Activated CD4-positive, alpha-beta T cell treated with anti-CD3 and anti-CD28 coated beads, Interleukin-2, amount 50 U/mL, for 16 hours (primary cell): ENCODE measurements around the gene RCOR1.
"Not testable (repeated sequence)": the region's sequence is repeated elsewhere in the genome, so short reads cannot be mapped to it uniquely, and the experiment has no call there.

ENCODE experiments used
- DNase-seq: peaks from one replicate; pipeline ENCODE4 v3.0.0-alpha.2; 2020

Gene RCOR1

DNA sequence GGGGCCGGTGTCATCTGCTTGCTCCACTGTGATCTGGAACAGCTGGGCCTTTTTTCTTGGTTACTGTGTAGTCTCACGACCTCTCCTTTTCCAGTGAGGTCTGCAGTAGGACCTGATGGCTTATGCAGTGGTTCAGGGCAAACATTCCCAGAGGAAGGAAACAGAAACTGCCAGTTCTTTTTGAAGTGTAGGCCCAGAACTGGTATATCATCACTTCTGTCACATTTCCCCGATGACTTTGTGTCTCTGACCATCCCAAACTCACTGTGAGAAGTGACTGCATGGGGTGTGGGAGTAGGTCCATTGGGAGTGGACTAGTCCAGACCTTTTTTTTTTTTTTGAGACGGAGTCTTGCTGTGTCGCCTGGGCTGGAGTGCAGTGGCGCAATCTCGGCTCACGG is 38.4 kb downstream of the RCOR1 start:
- DNase-seq, result no peak

- DNase-seq, result peak; percentile 77
Measured at GRCh38 chr14:102633906-102634595, 41.6 kb downstream of the RCOR1 start.

GRCh38 chr14:102639611-102640010 is 47.2 kb downstream of the RCOR1 start:
- not testable (repeated sequence) for DNase-seq

GRCh38 chr14:102644523-102644922 is 52.1 kb downstream of the RCOR1 start:
- DNase-seq, result no peak

DNA sequence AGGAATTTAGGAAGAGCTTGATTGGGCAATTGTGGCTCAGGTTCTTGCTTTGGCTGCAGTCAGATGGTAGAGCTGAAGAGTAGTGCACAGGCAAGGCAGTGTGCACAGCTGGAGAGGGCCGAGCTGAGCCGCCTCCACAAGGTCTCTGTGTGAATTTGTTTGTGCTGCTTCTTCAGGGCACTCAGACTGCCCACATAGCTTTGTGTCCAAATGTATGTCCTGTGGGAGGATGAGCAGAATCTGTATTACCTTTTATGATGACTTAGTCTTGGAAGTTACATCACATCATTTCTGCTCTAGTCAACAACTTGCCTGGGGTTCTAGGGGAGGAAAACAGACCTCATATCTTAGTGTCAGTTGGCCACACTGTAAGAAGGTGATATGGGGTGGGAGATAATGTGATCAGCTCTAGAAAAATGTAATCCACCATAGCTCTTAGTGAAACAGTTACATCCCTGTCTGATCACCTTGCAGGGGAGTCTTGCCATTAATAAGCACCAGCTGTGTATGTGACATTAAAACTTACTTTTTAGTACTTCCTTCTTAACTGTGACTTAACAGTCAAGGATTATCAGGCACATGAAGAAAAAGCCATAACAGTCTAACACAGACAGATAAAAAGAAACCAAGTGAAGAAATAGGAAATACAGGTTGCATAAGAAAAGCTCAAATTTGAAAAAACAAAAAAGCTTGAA is 53.4 kb downstream of the RCOR1 start:
- DNase-seq, result peak; percentile 12

DNA sequence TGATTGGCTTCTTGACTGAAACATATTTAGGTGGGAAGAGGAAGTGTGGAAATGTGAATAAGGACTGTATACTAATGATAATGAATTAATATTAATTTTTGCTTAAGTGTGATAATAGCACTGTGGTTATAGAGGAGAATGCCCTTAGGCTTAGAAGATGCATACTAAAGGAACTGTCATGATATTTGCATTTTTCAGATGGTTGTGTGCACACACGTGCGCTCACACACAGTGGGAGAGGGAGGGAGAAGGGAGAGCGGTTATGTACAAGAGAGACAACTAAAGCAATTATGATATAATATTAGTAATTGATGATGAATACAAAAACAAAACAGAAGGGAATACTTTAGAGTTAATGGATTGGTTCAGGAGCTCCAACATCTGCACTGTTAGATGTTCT is 54.2 kb downstream of the RCOR1 start:
- no peak for DNase-seq

GRCh38 chr14:102652194-102652593 is 59.7 kb downstream of the RCOR1 start:
- no peak for DNase-seq

DNA sequence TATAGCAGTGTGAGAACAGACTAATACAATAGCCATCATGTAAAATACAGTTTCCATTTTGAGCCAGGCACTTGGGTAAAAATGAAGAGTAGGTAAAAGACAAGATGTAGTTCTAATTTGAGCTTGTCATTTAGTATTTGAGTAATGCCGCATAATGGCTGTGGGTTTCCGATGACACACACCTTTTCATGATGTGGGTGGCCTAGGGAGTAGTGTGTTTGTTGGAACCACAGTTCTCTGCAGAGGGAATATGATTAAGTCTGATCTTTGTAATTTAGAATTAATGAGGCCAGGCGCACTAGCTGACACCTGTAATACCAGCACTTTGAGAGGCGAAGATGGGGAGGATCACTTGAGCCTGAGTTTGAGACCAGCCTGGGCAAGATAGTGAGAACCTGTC is 61.8 kb downstream of the RCOR1 start:
- peak; percentile 9 for DNase-seq

DNA sequence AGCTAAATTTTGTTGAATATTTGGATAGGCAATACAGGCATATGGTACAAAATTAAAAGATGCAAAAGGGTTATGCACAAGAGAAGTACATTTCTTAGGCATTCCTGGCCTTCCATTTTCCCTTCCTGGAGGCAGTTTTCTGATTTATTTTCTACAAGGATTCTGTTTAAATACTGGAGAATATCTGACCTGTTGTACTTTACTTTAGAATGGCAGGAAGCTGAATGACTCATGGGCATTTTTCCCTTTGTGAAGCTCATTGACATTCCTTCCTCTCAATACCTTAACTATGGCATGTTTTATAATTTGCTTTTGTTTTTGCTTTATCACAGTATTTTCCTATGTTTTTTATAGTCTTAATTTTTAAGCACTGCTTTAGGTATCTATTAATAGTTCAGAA is 62.7 kb downstream of the RCOR1 start:
- no peak for DNase-seq

GRCh38 chr14:102659797-102660196 is 67.3 kb downstream of the RCOR1 start:
- no peak for DNase-seq

GRCh38 chr14:102661614-102662013 is 69.2 kb downstream of the RCOR1 start:
- no peak for DNase-seq

DNA sequence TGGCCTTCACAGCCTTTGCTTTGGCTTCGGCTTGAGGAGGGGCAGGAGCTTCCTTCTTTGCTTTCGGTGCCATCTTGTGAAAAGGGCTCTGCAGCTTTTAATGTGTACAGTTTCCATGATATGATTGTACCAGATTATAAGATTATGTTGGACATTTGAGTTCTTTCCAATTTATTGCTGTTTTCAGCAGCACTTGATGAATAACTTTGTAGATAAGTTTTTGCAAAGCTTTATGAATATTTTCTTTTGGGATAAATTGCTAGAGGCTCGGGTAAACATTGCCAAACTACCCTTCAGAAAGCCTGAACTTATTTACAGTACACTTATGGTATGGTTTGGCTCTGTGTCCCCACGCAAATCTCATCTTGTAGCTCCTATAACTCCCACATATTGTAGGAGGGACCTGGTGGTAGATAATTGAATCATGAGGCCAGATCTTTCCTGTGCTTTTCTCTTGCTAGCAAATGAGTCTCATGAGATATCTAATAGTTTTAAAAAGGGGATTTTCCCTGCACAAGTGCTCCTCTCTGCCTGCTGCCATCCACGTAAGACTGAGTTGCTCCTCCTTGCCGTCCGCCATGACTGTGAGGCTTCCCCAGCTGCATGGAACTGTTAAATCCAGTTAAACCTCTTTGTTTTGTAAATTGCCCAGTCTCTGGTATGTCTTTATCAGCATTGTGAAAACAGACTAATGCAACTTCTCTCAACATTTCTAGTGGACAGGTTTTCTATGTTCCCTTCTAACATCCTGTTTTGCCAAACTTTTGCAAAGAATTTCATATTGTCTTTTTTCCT is 70.4 kb downstream of the RCOR1 start:
- DNase-seq, result no peak

DNA sequence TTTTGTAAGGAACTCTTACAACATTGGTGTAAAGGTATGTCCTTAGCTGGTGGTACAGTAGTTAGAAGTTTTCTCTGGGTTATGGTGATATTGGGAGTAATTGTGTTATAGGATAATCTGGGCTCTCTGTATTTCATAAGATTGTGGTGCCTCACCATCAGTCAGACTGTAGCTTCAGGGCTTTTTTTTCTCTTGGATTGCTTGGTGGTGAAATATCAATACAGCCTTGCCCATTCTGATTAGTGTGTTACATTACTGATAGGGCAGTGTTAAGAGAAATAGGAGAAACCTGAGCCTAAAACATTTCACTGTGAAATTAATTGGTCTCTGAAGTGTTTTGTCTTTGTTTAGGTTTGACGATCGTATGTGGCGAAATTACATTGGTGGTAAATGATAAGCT is 71.0 kb downstream of the RCOR1 start:
- no peak for DNase-seq

DNA sequence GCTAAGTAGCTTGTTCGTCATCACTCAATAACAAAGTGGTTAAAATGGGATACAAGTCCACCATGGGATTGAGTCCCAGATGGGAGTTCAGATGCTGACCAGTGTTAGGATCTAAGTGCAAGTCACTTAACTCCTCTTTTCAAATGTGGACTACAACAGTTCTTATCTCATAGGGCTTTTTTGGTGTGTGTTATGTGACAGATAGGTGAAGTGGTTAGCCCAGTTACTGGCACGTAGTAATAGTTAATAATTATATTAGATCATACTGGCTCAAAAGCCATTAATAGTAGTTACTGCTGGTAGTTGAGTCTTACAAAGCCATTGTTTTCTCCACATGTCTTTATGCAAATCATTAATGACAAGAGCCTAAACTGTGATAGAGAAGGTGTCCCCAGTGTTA is 73.2 kb downstream of the RCOR1 start:
- no peak for DNase-seq

- DNase-seq, result no peak
Measured at GRCh38 chr14:102666635-102667034, 74.2 kb downstream of the RCOR1 start.

GRCh38 chr14:102667703-102668102 is 75.3 kb downstream of the RCOR1 start:
- DNase-seq, result no peak

GRCh38 chr14:102668291-102668873 is 75.9 kb downstream of the RCOR1 start:
- DNase-seq, result no peak

GRCh38 chr14:102671410-102671809 is 79.0 kb downstream of the RCOR1 start:
- DNase-seq, result no peak

DNA sequence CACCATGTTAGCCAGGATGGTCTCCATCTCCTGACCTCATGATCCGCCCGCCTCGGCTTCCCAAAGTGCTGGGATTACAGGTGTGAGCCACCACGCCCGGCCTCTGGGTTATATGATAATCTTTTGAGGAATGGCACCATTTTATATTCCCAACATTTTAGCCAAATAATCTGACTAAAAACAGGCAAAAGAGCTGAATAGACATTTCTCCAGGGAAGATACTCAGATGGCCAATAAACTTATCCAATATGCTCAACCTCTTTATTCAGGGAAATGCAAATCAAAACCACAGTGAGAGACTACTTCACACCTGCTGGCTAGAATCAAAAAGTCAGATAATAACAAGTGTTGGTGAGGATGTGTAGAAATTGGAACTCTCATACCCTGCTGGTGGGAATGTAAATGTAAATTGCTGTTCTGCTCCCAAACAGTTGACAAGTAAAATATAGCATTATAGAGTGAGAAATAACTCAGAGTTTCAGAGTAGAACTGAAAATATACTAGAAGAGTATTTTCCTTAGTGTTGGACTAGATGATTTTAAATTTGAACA is 80.0 kb downstream of the RCOR1 start:
- DNase-seq, result no peak

- DNase-seq, result no peak
Measured at GRCh38 chr14:102675396-102675795, 82.9 kb downstream of the RCOR1 start.

DNA sequence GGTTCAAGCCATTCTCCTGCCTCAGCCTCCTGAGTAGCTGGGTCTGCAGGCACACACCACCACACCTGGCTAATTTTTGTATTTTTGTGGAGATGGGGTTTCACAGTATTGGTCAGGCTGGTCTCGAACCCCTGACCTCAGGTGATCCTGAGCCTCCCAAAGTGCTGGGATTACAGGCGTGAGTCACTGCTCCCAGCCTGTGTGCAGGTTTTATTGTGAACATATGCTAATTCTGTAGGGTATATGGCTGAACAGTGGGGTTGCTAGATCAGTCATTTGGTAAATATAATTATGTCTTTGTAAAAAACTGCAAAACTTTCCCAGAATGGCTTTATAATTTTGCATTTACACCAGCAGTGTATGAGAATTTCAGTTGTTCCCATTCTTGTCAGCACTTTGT is 85.9 kb downstream of the RCOR1 start:
- DNase-seq, result no peak

- no peak for DNase-seq
Measured at GRCh38 chr14:102683399-102684297, 91.2 kb downstream of the RCOR1 start.
